ENCODE results near the gene PCF11.
A peak's percentile ranks its signal among the peaks of the same experiment; 100 is the strongest.

Gene PCF11, protein sequence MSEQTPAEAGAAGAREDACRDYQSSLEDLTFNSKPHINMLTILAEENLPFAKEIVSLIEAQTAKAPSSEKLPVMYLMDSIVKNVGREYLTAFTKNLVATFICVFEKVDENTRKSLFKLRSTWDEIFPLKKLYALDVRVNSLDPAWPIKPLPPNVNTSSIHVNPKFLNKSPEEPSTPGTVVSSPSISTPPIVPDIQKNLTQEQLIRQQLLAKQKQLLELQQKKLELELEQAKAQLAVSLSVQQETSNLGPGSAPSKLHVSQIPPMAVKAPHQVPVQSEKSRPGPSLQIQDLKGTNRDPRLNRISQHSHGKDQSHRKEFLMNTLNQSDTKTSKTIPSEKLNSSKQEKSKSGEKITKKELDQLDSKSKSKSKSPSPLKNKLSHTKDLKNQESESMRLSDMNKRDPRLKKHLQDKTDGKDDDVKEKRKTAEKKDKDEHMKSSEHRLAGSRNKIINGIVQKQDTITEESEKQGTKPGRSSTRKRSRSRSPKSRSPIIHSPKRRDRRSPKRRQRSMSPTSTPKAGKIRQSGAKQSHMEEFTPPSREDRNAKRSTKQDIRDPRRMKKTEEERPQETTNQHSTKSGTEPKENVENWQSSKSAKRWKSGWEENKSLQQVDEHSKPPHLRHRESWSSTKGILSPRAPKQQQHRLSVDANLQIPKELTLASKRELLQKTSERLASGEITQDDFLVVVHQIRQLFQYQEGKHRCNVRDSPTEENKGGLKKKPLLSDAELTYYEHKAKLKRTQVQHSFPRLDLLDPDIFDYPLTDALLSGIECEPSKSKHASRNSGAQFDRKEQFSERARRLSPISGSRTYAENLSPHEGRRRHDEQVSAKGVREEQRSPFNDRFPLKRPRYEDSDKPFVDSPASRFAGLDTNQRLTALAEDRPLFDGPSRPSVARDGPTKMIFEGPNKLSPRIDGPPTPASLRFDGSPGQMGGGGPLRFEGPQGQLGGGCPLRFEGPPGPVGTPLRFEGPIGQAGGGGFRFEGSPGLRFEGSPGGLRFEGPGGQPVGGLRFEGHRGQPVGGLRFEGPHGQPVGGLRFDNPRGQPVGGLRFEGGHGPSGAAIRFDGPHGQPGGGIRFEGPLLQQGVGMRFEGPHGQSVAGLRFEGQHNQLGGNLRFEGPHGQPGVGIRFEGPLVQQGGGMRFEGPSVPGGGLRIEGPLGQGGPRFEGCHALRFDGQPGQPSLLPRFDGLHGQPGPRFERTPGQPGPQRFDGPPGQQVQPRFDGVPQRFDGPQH (N-terminal part only)

DNA sequence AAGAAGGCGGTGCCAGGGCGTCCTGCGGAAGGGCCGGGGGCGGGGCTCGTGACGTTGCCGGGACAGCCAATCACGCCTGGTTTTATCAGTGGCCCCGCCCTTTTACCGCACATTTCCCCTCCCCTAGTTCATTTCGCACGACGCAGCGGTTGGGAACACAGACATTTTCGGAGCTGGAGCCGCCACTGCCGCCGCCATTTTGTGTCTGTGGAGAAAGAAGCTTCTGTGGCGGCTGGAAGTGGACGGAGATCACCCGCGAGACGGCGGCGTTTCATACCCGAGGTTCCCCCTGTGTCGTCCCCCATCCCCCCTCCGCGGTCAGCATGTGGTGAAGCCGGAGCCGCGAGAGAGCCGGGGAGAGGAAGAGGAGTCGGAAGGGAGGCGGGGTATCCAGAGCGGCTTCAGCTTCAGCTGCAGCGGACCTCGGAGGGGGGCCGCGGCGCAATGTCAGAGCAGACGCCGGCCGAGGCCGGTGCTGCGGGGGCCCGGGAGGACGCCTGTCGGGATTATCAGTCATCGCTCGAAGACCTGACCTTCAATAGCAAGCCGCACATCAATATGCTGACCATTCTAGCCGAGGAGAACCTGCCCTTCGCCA lies at the start of gene PCF11:
TSS of gene PCF11 (plus strand) at position 136 of the 598 bp plus-strand sequence. CDS start at position 445, 309 bp downstream.
- Mint-ChIP-seq H3K36me3 (peaks cover 33% of the 10 kb centered on the region), H3K4me3 (peak within 1 kb of the TSS; percentile 90), H3K9me3 (no peaks in the 10 kb centered on the region)

DNA sequence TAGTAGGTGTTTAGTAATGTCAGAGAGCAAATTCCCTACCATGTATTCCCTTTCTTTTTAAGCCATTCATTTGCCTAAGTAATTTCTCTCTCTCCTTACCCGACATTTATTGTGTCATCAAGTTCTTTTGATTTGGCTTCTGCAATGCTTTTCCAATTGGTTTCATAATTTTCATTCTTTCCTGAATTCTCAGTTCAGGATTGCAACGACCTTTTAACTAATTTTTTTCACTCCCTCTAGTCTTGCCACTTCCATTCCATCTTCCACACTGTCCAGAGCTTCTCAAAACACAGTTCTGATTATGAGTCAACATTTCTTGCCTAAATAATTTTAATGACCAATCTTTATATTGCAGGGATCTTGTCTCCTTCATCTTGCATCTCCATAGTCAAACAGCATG lies 44.0 kb upstream of the PCF11 start:
- Mint-ChIP-seq H3K27ac (no peak overlapping the region), H3K4me1 (peaks cover 27% of the 10 kb centered on the region), H3K36me3 (peaks cover 11% of the 10 kb centered on the region), H3K9me3 (no peaks in the 10 kb centered on the region), H3K4me3 (no peak overlapping the region), H3K27me3 (no peaks in the 10 kb centered on the region)
- ATAC-seq, result no peak

More for the DNA sequence above, at the start of gene PCF11:
- H3K27ac Mint-ChIP-seq, result peak within 1 kb of the TSS; percentile 96
- peaks cover 30% of the 10 kb centered on the region for H3K4me1 Mint-ChIP-seq
- peak; percentile 31 for ATAC-seq
- H3K27me3 Mint-ChIP-seq, result no peaks in the 10 kb centered on the region

DNA sequence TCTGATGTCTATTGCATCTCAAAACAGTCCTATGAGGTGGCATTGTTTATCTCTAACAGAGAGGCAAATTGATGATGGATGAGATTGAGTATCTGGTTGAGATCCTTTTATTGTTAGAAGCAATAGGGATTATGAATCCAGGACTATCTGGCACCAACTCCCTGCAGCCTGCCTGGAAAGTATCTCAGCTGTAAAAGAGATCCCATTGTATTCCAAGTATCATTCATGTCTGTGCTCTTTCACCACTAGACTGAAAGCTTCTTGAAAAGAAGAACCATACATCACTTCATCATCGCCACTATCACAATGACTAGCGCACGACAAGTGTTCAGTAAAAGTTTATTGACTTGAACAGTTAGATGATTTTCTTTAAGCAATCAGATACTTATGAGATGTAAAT lies 41.9 kb upstream of the PCF11 start:
- Mint-ChIP-seq H3K27me3 (no peaks in the 10 kb centered on the region), H3K27ac (no peak overlapping the region), H3K4me1 (peaks cover 28% of the 10 kb centered on the region), H3K36me3 (peaks cover 11% of the 10 kb centered on the region), H3K9me3 (no peaks in the 10 kb centered on the region), H3K4me3 (no peak overlapping the region)
- ATAC-seq, result no peak

GRCh38 chr11:83115551-83115950 lies 41.4 kb upstream of the PCF11 start:
- no peaks in the 10 kb centered on the region for H3K27me3 Mint-ChIP-seq
- H3K27ac Mint-ChIP-seq, result no peak overlapping the region
- H3K4me3 Mint-ChIP-seq, result peak overlapping the region; percentile 5
- ATAC-seq, result no peak
- peaks cover 11% of the 10 kb centered on the region for H3K36me3 Mint-ChIP-seq
- H3K4me1 Mint-ChIP-seq, result peaks cover 28% of the 10 kb centered on the region
- H3K9me3 Mint-ChIP-seq, result no peaks in the 10 kb centered on the region

GRCh38 chr11:83116015-83116641 lies 40.8 kb upstream of the PCF11 start:
- peaks cover 8% of the 10 kb centered on the region for H3K36me3 Mint-ChIP-seq
- H3K9me3 Mint-ChIP-seq, result no peaks in the 10 kb centered on the region
- peaks cover 28% of the 10 kb centered on the region for H3K4me1 Mint-ChIP-seq
- H3K4me3 Mint-ChIP-seq, result peak overlapping the region; percentile 41
- H3K27ac Mint-ChIP-seq, result peak overlapping the region; percentile 94
- ATAC-seq, result no peak
- no peaks in the 10 kb centered on the region for H3K27me3 Mint-ChIP-seq

- H3K4me1 Mint-ChIP-seq, result peaks cover 38% of the 10 kb centered on the region
- no peak for ATAC-seq
Observed at GRCh38 chr11:83118814-83119213, 38.1 kb upstream of the PCF11 start.

DNA sequence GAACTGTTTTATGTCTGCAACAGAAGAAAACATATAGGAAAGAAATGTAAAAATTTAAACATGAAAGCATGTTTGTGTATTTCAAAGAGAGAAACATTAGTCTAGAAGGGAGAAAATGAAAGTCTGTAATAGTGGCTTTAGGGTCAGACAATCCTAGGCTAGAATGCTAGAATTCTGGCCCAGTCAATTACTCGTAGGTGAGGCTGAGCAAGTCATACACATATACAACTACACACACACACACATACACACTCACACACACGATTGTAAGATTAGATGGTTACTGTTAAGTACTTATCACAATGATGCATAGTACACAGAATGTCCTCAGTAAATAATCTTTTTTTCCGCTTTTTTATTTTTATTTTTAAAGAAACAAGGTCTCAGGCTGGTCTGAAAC lies 37.7 kb upstream of the PCF11 start:
- H3K27me3 Mint-ChIP-seq, result no peaks in the 10 kb centered on the region
- H3K9me3 Mint-ChIP-seq, result no peaks in the 10 kb centered on the region
- no peak overlapping the region for H3K4me3 Mint-ChIP-seq
- peaks cover 37% of the 10 kb centered on the region for H3K4me1 Mint-ChIP-seq
- no peak for ATAC-seq
- H3K36me3 Mint-ChIP-seq, result no peaks in the 10 kb centered on the region
- H3K27ac Mint-ChIP-seq, result no peak overlapping the region

More at GRCh38 chr11:83118814-83119213, 38.1 kb upstream of the PCF11 start:
- Mint-ChIP-seq H3K9me3 (no peaks in the 10 kb centered on the region), H3K27me3 (no peaks in the 10 kb centered on the region), H3K36me3 (no peaks in the 10 kb centered on the region), H3K4me3 (no peak overlapping the region), H3K27ac (peak overlapping the region; percentile 94)

DNA sequence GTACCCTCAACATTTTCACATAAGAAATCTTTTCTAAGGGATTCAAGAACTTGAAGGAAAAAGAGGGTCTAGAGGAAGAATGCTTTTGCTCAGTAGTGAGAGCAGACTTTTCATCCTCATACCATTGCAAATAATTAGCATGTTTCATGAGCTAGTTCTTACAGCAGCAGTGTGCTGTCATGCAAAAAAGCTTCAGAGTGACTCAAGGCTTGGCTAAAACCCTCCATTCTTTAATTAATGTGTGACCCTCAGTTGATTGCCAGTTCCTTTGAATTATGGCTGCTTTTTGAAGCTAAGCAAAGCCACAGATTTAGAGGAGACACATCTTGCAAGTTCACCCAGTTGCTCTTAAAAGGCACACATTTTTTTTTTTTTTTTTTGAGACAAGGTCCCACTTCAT lies 36.6 kb upstream of the PCF11 start:
- Mint-ChIP-seq H3K36me3 (no peaks in the 10 kb centered on the region), H3K27me3 (no peaks in the 10 kb centered on the region), H3K4me3 (no peak overlapping the region), H3K27ac (no peak overlapping the region), H3K9me3 (no peaks in the 10 kb centered on the region), H3K4me1 (peaks cover 26% of the 10 kb centered on the region)
- ATAC-seq, result no peak

DNA sequence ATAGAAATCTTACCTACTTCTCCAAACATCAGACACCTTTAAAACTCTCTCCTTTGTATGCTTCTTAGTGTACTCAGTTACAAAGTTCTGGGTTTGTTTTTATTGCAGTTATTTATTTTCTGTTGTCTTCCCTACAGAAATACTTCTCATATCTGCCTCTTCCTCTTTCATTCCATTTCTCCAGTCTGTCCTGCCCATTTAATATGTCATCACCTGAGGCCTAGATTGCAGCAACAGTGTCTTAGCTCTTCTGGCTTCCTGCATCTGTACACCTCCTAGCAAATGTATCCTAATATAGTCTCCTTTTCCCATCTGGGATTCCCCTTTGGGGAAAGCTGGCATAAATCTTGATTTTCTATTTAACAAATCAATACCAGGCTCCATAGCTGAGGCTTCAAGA lies 34.9 kb upstream of the PCF11 start:
- peak overlapping the region; percentile 7 for H3K27ac Mint-ChIP-seq
- H3K4me1 Mint-ChIP-seq, result peaks cover 18% of the 10 kb centered on the region
- ATAC-seq, result no peak
- H3K27me3 Mint-ChIP-seq, result no peaks in the 10 kb centered on the region
- no peaks in the 10 kb centered on the region for H3K9me3 Mint-ChIP-seq
- no peaks in the 10 kb centered on the region for H3K36me3 Mint-ChIP-seq
- H3K4me3 Mint-ChIP-seq, result no peak overlapping the region

DNA sequence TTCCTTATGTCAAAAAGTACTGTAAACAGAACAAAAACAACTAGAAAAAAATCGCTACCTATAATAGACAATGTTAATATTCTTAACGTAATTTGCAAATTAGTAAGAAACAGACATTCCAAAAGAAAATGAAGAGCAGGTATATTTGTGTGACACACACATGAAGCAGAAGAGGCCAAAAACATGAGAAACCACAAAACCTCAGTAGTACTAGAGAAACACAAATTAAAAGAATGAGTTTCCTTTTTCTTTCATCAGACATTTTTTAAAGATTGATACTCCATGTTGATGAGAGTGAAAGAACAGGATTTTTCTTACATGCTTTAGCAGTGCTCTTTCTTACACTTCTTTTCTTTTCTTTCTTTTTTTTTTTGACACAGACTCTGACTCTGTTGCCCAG lies 34.2 kb upstream of the PCF11 start:
- Mint-ChIP-seq H3K9me3 (no peaks in the 10 kb centered on the region), H3K27me3 (no peaks in the 10 kb centered on the region), H3K4me1 (peaks cover 11% of the 10 kb centered on the region), H3K36me3 (no peaks in the 10 kb centered on the region), H3K27ac (peak overlapping the region; percentile 7), H3K4me3 (no peak overlapping the region)
- no peak for ATAC-seq

DNA sequence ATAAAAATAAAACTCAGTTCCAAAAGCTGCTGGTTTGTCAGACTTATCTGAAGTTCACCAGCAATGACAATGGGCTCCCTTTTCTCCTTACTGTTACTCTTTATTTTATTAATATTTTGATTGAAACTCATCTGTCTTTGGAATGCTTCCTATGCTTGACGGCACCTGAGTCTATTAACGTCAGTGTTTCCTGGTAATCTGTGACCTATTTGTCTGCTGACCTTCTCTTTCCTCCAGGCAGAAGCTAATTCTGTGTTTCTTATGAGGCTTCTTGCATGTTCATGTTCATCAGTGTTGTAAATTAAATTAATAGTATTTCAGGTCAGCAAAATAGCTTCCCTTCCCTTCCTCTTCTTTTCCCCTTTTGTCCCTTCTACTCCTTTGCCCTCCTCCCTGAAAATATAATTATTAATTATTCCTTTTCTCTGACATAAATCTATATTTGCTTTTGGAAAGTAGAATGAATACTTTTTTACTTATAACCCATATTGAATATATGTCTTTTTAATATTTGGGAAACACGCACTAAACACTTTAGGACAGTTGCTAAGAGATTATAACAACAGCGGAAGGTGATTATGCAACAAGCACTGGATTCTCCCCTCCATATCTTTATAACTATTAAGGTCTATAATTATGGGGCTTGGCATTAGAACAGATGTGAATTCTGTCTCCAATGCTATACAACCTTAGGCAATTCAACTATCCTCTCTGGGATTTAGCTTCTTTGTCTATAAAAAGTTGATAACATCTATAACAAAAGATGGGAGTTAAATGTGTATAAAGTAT lies 32.1 kb upstream of the PCF11 start:
- H3K4me1 Mint-ChIP-seq, result peaks cover 10% of the 10 kb centered on the region
- H3K36me3 Mint-ChIP-seq, result no peaks in the 10 kb centered on the region
- no peak overlapping the region for H3K27ac Mint-ChIP-seq
- no peaks in the 10 kb centered on the region for H3K9me3 Mint-ChIP-seq
- ATAC-seq, result no peak
- no peak overlapping the region for H3K4me3 Mint-ChIP-seq
- H3K27me3 Mint-ChIP-seq, result no peaks in the 10 kb centered on the region

- Mint-ChIP-seq H3K4me3 (no peak overlapping the region), H3K36me3 (no peaks in the 10 kb centered on the region), H3K4me1 (peaks cover 10% of the 10 kb centered on the region), H3K9me3 (no peaks in the 10 kb centered on the region), H3K27ac (no peak overlapping the region), H3K27me3 (no peaks in the 10 kb centered on the region)
- no peak for ATAC-seq
Observed at GRCh38 chr11:83125577-83125976, 31.4 kb upstream of the PCF11 start.

DNA sequence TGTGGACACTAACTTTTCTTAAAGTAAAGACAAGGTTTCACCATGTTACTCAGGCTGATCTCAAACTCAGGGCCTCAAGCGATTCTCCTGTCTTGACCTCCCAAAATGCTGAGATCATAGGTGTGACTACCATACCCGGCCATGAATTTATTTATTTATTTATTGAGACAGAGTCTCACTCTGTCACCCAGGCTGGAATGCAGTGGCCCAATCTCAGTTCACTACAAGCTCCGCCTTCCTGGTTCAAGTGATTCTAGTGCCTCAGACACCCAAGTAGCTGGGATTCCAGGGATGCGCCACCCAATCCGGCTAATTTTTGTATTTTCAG lies 29.7 kb upstream of the PCF11 start:
- Mint-ChIP-seq H3K4me3 (no peak overlapping the region), H3K9me3 (no peaks in the 10 kb centered on the region), H3K4me1 (peaks cover 8% of the 10 kb centered on the region), H3K27me3 (no peaks in the 10 kb centered on the region), H3K27ac (no peak overlapping the region), H3K36me3 (no peaks in the 10 kb centered on the region)
- ATAC-seq, result no peak

DNA sequence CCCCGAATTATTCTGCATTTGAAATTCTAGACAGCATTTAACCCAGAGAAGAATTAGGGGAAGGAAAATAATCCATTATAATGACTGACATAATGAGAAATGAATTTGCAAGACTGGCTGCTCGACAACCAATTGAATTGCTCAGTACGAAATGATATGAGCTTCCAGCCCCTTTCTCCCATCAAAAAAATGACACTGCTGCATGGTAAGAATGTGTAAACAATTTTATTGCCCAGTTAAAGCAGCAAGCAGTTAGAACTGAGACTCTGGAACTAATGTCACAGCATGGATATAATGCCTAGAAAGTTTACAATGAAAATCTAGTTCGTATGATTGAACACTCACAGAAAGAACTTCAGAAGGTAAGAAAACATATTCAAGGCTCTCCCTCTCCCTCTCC lies 24.7 kb upstream of the PCF11 start:
- no peaks in the 10 kb centered on the region for H3K27me3 Mint-ChIP-seq
- H3K4me1 Mint-ChIP-seq, result no peaks in the 10 kb centered on the region
- no peak for ATAC-seq
- H3K4me3 Mint-ChIP-seq, result no peak overlapping the region
- no peak overlapping the region for H3K27ac Mint-ChIP-seq
- H3K36me3 Mint-ChIP-seq, result no peaks in the 10 kb centered on the region
- no peaks in the 10 kb centered on the region for H3K9me3 Mint-ChIP-seq
